Caco-2 (cell line): ENCODE results near the gene UPP1. TPM values are rescaled to one million over a fixed set of nuclear protein-coding genes. Genes with fewer than 3 reads are reported as not detected.
A peak's percentile ranks its signal among the peaks of the same experiment; 100 is the strongest.

Experiments used
- BruUV-seq: library from RNA; stranded (reverse); fragments of 400-500 nt; replicated peaks from 2 replicates; lab custom pipeline; 2021; lab: Mats Ljungman, UMichigan
- CTCF ChIA-PET: fragments of 300-600 bp; sonication (Branson Sonifier 250); formaldehyde crosslinking; loops from one replicate; lab custom pipeline; 2022; ENCODE audit warnings: antibody characterized with exemption; lab: Charles Lee
- POLR2A ChIA-PET: fragments of 300-600 bp; sonication (Branson Sonifier 250); formaldehyde crosslinking; loops from one replicate; lab custom pipeline; 2022; ENCODE audit warnings: antibody characterized with exemption; lab: Charles Lee
- DNase-seq, 2 experiments: peaks; one replicate each; pipeline versions ENCODE4 v3.0.0 to v3.0.0-alpha.2; 2020 to 2022
- H3K27me3 ChIP-seq: replicated peaks from 2 replicates; pipeline ENCODE4 v1.6.0; 2011; ENCODE audit warnings: low read length; ENCODE audit not compliant: control insufficient read depth, insufficient read depth
- H3K36me3 ChIP-seq: 2 replicates; pipeline ENCODE4 v1.5.1; 2011; ENCODE audit warnings: low read length; ENCODE audit not compliant: control insufficient read depth, insufficient read depth
- H3K4me1 ChIP-seq: fragments of 250-450 bp; sonication (Bioruptor Pico); 2 replicates; pipeline ENCODE4 v1.5.1; 2020; ENCODE audit warnings: mild to moderate bottlenecking
- H3K4me3 ChIP-seq: 2 replicates; pipeline ENCODE4 v1.5.1; 2011; ENCODE audit warnings: low read depth, mild to moderate bottlenecking, control low read depth, low read length
- H3K9me3 ChIP-seq: fragments of 250-450 bp; sonication (Bioruptor Pico); 2 replicates; pipeline ENCODE4 v1.5.1; 2020; ENCODE audit warnings: mild to moderate bottlenecking, moderate library complexity
- H3K27ac Mint-ChIP-seq: one replicate; pipeline ENCODE4 v1.8.0; 2022; ENCODE audit warnings: mixed read lengths; ENCODE audit not compliant: unreplicated experiment
- H3K27me3 Mint-ChIP-seq: one replicate; pipeline ENCODE4 v1.8.0; 2022; ENCODE audit warnings: mixed read lengths; ENCODE audit not compliant: insufficient read depth, unreplicated experiment
- H3K36me3 Mint-ChIP-seq: one replicate; pipeline ENCODE4 v1.8.0; 2022; ENCODE audit warnings: mild to moderate bottlenecking, mixed read lengths; ENCODE audit not compliant: insufficient read depth, unreplicated experiment
- H3K4me1 Mint-ChIP-seq: one replicate; pipeline ENCODE4 v1.8.0; 2022; ENCODE audit warnings: low read depth, mixed read lengths; ENCODE audit not compliant: unreplicated experiment
- H3K4me3 Mint-ChIP-seq: one replicate; pipeline ENCODE4 v1.8.0; 2022; ENCODE audit warnings: mild to moderate bottlenecking, moderate library complexity, mixed read lengths; ENCODE audit not compliant: unreplicated experiment
- H3K9me3 Mint-ChIP-seq: one replicate; pipeline ENCODE4 v1.8.0; 2022; ENCODE audit warnings: mixed read lengths; ENCODE audit not compliant: unreplicated experiment
- CTCF ChIP-seq, 2 experiments: fragments of 200-600 bp in 1 of 2; IDR thresholded peaks; 1 replicate in 1 of 2; 2 replicates in 1 of 2; pipeline versions ENCODE4 v1.5.1 to v1.8.0; 2011 to 2022; ENCODE audit warnings: antibody characterized with exemption in 1 of 2, control low read depth in 1 of 2, inconsistent platforms in 1 of 2, low read depth in 1 of 2, low read length in 1 of 2, mild to moderate bottlenecking in 1 of 2, moderate library complexity in 1 of 2; ENCODE audit not compliant: insufficient read depth in 1 of 2, severe bottlenecking in 1 of 2, unreplicated experiment in 1 of 2
- intact Hi-C: fragments of 100-400 bp; cut with micrococcal nuclease; formaldehyde crosslinking; loops from one replicate; pipeline ENCODE4 v1.10.0; 2022; ENCODE audit not compliant: unreplicated experiment
- total RNA-seq: library from RNA; stranded (reverse); gene quantifications from 2 replicates; pipeline ENCODE4 v1.2.3, GENCODE V29; 2022

The UPP1 gene
- total RNA-seq, 1 experiment from 2014 or later, result 20.6 TPM

DNA sequence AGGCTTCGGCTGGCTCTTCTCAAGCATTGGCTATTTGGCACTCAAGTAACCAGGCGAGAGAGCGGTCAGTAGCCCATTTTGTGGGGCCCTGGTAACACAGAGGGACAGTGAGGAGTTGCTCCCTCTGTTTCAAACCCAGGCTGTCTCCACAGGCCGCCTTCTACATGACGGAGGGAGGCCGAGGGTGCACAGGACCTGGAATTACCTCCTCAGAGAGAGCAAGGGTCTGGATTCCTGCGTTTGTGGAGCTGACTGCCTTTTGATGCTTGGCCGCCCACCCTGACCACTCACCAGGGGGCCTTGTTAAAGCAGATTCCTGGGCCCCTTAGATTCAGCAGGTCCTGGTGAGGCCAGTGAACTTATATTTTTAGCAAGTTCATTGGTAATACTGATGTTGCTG is 12.3 kb downstream of the UPP1 start:
- H3K4me1 ChIP-seq, result no peaks in the 10 kb centered on the region
- POLR2A ChIA-PET, result no interaction called here
- no peaks in the 10 kb centered on the region for H3K9me3 ChIP-seq
- intact Hi-C loops, result no loop called here
- TF ChIP-seq CTCF (IDR thresholded peaks at IDR 0.05; ENCODE audit: insufficient read depth in 1 of 2, low read depth in 1 of 2, low read length in 1 of 2, severe bottlenecking in 1 of 2, unreplicated experiment in 1 of 2), result no peak
- H3K4me3 ChIP-seq, result no peak overlapping the region
- Mint-ChIP-seq H3K27ac (no peak overlapping the region), H3K27me3 (no peaks in the 10 kb centered on the region), H3K4me3 (no peak overlapping the region), H3K4me1 (no peaks in the 10 kb centered on the region), H3K36me3 (peaks cover 15% of the 10 kb centered on the region), H3K9me3 (no peaks in the 10 kb centered on the region)
- CTCF ChIA-PET, result no interaction called here
- DNase-seq, result no peak
- BruUV-seq, result no TSS peak
- H3K27me3 ChIP-seq, result no peaks in the 10 kb centered on the region
- H3K36me3 ChIP-seq, result peaks cover 3% of the 10 kb centered on the region; the same call in 1 of the 2 replicates

DNA sequence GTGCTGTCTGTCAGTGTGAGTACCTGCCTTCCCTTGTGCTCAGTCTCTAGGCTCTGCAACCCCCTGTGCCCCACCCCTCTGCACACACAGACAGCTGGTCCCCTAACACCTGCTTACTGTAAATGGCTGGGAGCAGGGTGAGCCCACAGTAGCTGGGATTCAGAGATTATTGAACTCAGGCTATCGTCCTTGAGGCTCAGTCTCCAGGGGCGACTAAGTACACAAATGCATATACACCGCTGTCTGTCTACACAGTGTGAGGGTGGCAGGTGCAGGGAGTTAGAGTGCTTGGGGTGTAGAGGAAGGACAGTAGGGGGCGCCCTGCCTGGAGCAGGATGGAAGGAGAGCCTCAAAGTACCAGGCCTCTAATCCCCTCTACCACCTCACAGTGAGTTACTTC is 12.9 kb downstream of the UPP1 start:
- ChIA-PET POLR2A (no interaction called here), CTCF (interaction anchor here (0.6 kb wide), 1 partner anchor 723 kb away, joined by 3 read pairs; no protein-coding TSS in a partner anchor)
- Mint-ChIP-seq H3K27me3 (no peaks in the 10 kb centered on the region), H3K4me3 (no peak overlapping the region), H3K36me3 (peaks cover 10% of the 10 kb centered on the region), H3K9me3 (no peaks in the 10 kb centered on the region), H3K27ac (no peak overlapping the region), H3K4me1 (no peaks in the 10 kb centered on the region)
- peak in 1 of 2 experiments; percentile 22 for TF ChIP-seq CTCF (IDR thresholded peaks at IDR 0.05; ENCODE audit: insufficient read depth in 1 of 2, low read depth in 1 of 2, low read length in 1 of 2, severe bottlenecking in 1 of 2, unreplicated experiment in 1 of 2)
- no TSS peak for BruUV-seq
- no peaks in the 10 kb centered on the region for H3K4me1 ChIP-seq
- peaks cover 5% of the 10 kb centered on the region for H3K36me3 ChIP-seq
- no peaks in the 10 kb centered on the region for H3K27me3 ChIP-seq
- intact Hi-C loops, result no loop called here
- H3K9me3 ChIP-seq, result no peaks in the 10 kb centered on the region
- DNase-seq, result no peak
- no peak overlapping the region for H3K4me3 ChIP-seq

GRCh38 chr7:48102530-48102929 is 13.5 kb downstream of the UPP1 start:
- TF ChIP-seq CTCF (IDR thresholded peaks at IDR 0.05; ENCODE audit: insufficient read depth in 1 of 2, low read depth in 1 of 2, low read length in 1 of 2, severe bottlenecking in 1 of 2, unreplicated experiment in 1 of 2), result no peak
- DNase-seq, result no peak
- no peak overlapping the region for H3K4me3 ChIP-seq
- Mint-ChIP-seq H3K27me3 (no peaks in the 10 kb centered on the region), H3K36me3 (peaks cover 10% of the 10 kb centered on the region), H3K9me3 (no peaks in the 10 kb centered on the region), H3K27ac (no peak overlapping the region), H3K4me3 (no peak overlapping the region), H3K4me1 (no peaks in the 10 kb centered on the region)
- no peaks in the 10 kb centered on the region for H3K4me1 ChIP-seq
- H3K27me3 ChIP-seq, result no peaks in the 10 kb centered on the region
- H3K9me3 ChIP-seq, result no peaks in the 10 kb centered on the region
- no TSS peak for BruUV-seq
- ChIA-PET CTCF (interaction anchor here (0.6 kb wide), 1 partner anchor 723 kb away, joined by 3 read pairs; no protein-coding TSS in a partner anchor), POLR2A (no interaction called here)
- peaks cover 5% of the 10 kb centered on the region for H3K36me3 ChIP-seq
- intact Hi-C loops, result no loop called here
